ELR (cell line): ENCODE results near the gene PINK1.
A peak's percentile ranks its signal among the peaks of the same experiment; 100 is the strongest.

ENCODE experiments used
- DNase-seq: peaks from one replicate; pipeline ENCODE4 v3.0.0-alpha.2; 2015; ENCODE audit warnings: low read depth

PINK1 gene

DNA sequence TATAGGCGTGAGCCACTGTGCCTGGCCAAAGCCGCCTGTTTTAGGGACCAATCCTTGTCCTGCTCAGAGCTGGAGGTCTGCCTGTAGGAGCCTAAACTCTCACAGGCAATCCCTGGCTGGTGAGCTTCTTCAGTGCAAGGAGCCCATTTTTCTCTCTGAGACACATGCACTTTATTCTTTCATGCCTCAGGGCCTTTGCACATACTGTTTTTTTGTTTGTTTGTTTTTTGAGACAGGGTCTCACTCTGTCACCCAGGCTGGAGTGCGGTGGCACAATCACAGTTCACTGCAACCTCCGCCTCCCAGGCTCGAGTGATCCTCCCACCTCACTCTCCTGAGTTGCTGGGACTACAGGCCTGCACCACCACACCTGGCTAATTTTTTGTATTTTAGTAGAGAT is 21.6 kb upstream of the PINK1 start:
- no peak for DNase-seq

DNA sequence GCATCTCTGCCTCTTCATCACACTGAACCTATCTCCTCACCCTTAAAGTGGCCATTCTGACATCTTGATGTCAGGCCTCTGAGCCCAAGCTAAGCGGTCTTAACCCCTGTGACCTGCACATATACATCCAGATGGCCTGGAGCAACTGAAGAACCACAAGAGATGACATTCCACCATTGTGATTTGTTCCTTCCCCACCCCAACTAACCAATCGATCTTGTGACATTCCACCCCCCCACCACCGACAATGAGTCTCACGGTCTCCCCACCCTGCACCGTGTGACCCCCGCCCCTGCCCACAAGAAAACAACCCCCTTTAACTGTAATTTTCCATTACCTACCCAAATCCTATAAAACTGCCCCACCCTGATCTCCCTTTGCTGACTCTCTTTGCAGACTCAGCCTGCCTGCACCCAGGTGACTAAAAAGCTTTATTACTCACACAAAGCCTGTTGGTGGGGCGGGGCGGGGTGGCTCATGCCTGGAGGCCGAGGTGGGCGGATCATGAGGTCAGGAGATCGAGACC is 21.0 kb upstream of the PINK1 start:
- DNase-seq = peak; percentile 87

DNA sequence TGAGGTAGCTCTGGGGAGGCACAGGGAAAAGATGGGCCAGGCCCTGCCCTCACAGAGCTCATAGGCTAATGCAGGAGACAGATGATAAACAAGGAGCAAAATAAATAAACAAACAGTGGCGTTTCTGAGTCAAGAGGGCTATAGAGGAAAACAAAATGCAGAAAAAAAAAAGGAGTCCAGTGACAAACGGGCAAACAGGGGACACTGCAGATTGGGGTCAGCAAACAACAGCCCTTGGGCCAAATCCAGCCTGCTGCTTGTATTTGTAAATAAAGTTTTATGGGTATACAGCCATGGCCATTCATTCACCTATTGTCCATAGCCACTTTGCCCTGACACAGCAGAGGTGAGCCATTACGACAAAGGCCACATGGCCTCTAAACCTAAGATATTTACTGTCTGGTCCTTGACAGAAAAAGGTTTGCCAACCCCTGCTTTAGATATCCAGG is 19.1 kb upstream of the PINK1 start:
- no peak for DNase-seq

DNA sequence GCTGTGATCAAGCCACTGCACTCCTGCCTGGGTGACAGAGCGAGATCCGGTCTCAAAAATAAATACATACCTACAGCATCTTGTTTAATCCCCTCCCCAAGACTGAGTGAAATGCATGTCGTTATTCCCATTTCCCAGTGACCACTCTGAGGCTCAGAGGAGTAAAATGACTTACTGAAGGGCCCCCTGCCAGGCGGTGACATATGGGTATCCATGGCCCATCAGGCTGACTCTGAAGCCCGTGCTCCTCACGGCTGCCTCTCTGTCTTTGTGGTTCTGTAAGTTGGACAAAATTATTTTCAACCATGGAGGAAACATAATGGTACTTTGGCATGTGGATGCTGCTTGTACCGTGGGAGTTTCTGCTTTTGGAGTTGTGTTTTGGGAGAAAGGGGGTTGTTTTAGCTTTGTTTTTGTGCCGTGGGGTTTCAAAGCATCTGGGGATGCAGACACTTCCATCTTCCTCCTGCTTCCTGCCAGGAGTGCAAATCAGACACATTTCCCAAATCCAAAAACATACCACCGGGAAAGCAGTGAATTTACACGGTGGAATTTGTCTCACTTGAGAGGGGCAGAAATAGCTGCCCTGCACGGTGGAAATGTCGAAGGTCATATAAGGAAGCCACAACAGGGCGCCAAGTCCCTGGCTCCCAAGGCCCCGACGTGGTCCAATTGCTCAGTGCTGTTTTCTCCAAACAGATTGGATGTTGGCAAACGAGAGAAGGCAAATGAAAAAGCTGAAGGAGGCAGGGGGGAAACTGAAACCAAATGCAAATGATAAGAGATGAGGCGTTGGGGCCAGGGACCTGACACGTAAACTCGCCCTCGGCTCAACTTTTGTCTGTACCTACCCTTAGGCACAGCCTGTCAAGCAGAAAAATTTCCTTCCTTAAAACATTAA is 17.1 kb upstream of the PINK1 start:
- DNase-seq = peak; percentile 21

DNA sequence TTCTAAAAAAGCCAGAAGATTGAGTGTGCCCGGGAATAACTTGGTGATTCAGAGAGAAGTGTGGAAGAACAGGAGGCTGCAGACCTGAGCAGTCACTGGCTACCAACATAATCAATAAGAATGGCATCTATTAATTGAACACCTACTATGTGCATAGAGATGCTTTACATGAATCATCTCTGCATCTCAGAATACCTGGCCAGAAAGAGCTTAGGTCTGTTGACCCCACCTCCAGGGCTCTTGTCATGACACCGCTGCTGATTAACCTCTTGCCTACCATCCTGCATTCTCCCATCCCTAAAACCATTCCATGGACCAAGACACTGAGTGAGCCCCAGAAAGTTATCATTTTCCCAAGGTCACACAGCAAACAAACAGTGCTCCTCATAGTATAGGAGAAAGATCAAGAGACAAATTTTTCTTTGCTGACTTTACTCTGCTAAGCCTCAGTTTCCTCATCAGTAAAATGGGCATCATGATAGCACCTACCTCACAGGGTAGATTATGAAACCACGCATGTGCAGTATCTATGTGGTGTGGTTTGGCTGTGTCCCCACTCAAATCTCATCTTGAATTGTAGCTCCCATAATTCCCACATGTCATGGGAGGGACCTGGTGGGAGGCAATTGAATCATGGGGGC is 16.3 kb upstream of the PINK1 start:
- DNase-seq = no peak

DNA sequence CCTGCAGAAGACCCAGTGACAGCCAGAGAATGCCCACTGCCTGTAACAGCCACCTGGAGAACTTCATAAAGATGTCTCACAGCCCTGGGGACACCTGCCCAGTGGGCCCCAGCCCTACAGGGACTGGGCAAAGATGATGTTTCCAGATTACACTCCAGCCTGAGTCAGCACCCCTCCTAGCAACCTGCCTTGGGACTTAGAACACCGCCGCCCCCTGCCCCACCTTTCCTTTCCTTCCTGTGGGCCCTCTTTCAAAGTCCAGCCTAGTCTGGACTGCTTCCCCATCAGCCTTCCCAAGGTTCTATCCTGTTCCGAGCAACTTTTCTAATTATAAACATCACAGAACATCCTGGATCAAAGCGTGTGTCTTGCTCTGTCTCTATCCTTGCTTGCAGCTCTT is 14.7 kb upstream of the PINK1 start:
- DNase-seq = no peak

DNA sequence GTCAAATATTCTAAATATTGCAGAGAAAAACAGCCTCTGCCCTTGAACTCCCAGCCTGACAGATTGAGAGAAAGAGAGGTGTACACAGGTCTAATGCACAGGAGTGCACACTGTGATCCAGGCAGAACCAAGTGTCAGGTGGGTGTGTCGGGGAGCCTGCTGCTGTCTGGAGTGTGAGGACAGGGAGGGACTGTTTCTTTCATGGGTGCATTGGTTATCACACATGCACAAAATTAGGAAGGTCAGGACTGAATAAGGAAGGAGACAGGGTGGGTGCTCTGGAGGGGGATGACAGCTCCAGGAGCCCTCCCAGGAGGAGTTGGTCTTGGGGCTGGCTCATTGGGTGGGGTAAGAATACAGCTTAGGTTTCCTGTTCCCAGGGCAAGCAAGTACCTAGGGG is 13.3 kb upstream of the PINK1 start:
- no peak for DNase-seq

DNA sequence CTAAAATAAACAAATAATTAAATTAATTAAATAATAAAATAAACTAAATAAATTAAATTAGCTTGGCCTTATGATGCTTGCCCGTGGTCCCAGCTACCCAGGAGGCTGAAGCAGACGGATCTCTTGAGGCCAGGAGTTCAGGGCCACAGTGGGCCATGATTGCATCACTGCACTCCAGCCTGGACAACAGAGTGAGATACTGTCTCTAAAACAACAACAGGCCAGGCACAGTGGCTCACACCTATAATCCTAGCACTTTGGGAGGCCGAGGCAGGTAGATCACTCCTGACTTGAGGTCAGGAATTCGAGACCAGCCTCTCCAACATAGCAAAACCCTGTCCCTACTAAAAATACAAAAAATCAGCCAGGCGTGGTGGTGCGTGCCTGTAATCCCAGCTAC is 12.2 kb upstream of the PINK1 start:
- DNase-seq = no peak

DNA sequence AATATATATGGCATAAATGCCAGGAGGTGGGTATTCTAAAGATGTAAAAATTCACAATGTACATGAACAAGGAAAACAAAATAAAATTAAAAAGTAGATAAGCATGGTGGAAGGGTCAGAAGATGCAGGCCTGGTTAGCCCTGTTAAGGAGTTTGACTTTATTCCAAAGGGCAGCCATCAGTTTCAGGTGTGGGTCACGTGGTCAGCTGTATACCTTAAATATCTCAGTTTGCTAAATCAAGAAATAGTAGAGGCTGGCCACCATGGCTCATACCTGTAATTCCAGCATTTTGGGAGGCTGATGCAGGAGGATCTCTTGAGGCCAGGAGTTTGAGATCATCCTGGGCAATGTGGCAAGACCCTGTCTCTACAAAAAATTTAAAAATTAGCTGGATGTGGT is 8.5 kb upstream of the PINK1 start:
- DNase-seq = no peak

DNA sequence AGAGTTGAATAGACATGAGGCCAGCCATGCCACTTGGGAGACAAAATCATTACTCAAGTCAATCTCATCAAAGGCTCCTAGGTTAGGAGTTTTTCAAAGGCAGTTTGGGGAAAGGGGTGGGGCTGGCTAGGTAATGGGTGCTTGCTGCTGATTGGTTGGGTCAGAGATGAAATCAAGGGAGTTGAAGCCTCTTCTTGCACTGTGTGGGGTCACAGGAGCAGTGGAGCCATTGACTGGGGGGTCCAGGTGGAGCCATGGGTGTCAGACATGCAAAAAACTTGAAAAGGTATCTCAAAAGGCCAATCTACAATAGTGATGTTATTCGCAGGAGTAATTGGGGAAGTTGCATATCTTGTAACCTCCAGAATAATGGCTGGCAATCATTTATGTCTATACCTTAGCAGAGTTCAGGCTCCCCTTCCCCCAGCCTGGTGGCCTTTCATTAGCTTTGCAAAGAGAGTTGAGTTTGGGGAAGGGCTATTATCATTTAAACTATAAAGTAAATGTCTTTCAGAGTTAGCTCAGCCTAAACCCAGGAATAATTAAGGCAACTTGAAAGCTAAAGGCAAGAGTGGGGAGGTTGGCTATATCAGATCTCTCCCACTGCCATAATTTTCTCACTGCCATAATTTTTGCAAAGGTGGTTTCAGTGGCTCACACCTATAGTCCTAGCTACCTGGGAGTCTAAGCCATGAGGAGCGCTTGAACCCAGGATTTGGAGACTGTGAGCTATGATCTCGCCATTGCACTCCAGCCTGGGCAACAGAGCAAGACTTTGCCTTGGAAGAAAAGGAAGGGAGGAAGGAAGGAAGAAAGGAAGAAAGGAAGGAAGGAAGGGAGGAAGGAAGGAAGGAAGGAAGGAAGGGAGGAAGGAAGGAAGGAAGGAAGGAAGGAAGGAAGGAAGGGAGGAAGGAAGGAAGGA is 7.8 kb upstream of the PINK1 start:
- DNase-seq = no peak

DNA sequence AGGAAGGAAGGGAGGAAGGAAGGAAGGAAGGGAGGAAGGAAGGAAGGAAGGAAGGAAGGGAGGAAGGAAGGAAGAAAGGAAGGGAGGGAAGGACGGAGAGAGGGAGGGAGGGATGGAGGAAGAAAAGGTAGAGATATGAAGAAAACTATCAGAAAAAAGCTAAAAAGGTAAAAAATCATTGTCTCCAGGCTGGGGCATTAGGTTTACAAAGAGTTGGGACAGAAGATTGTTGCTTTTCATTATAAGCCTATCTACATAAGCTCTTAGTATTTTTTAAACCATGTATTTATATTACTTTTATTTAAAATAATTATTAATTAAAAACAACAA is 7.2 kb upstream of the PINK1 start:
- DNase-seq = no peak

DNA sequence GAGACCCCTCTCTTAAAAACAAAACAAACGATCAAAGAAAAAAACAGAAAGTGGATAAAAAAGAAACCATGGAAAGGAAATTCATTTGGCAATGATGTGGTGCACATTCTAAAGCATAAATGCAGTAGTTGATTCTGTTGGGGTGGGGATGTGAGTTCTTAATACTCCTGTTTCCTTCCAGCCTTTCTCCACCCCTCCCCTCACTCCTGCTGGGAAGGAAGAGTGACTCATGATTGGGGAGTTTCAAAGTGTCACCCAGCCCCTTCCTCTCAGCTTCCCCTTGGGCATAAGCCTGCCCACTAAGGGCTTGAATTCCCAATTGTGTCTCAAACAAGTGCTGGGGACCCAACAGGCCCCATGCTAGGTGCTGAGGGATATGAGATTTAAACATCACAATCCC is 6.7 kb upstream of the PINK1 start:
- DNase-seq = no peak

DNA sequence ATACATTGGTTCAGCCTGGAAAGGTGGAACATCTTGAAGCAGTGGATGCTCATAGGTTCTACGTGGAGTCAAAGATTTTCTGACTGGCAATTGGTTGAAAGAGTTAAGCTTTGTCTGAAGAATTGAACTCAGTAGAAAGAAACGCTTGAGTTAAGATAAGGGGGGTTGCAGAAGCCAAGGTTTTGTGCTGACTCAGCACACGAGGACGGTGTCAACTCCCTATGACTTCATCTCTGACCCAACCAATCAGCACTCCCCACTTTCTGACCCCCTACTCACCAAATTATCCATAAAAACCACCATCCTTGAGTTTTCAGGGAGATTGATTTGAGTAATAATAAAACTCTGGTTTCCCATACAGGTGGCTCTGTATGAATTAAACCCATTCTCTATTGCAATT is 2.5 kb upstream of the PINK1 start:
- DNase-seq = no peak

DNA sequence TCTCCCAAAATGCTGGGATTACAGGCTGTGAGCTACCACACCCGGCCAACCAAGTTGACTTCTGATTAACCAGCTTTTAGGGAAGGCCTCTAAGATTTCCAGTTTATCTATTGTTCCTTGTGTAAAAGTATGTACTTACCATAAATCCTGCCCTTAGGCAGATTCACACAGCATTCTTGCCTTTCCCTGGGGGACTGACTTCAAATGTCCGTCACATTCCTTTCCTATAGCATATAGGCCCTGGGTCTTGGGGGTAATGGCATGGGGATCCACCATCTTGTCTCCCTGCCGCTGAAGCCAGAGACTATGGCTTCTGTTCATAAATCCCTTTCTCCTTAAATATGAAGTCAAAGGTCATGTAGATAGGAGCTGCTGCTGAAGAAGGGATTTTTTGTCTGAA is 872 bp upstream of the PINK1 start:
- no peak for DNase-seq

DNA sequence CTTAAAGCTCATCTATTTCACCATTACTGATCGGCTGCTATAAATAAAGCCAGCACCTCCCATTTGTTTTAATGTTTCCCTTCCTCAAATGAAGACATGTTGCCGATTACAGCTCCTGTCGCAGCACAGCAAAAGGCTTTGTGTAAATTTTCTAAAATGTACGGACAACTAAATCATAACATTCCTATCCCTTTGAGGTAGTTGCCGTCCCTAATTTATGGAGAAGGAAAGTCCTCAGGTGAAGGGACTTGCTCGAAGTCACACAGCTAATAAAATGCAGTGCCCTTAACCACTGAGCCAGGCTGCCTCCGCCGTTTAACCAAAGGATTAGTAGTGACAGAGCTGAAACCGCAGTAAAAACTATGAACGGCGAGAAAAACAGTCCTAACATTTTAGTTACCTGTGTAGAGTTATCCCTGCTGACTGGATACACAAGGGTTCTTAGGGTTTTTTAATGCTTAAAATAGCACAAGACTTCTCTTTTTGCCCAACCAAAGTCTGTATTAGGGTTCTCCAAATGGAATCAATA is 871 bp downstream of the PINK1 start:
- peak; percentile 19 for DNase-seq

DNA sequence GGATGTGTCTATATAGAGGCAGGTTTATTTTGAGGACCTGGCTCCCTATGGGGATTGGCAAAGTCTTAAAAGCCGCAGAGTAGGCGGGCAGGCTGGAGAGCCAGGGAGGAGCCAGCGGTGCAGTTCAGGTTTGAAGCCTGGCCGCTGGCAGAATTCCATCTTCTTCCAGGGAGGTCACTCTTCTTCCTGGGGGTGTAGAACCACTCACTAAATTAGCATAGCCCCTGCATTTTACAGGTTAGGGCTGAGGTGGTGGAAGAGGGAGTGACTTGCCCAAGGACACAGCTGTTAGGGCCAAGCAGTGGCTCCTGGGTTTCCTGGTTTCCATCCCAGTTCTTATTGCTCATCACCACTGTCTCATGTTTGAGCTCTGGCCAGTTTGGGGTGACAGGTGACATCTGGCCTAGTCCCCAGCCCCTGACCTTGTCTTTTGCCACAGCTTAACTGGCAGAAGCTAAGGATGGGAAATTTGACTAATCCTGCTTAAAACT is 1.4 kb downstream of the PINK1 start:
- peak; percentile 53 for DNase-seq

DNA sequence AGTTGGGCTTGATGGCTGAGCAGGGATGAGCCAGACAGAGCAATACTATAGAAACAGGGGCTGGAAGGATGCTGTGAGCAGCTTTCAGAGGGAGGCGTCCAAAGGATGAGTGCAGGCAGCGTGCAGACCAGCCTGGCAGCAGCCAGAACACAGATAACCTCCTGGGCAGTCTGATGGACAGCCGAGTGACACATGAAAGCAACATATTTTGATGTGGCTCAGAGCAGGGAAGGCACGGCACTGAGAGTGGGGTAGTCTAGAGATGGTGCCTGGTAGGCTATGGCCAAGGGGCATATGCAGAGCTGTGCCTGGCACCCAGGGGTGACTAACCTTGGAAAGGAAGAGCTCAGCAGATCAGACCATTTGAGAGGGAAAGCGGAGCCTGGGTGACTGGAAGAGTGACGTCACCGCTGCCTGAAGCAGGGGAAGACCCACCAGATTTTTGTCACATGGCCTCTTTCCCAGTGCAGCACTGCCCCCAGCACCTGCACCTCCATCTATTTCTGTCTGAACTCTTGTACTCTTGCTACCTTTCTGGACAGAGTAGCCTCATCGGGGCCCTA is 3.6 kb downstream of the PINK1 start:
- DNase-seq = no peak

DNA sequence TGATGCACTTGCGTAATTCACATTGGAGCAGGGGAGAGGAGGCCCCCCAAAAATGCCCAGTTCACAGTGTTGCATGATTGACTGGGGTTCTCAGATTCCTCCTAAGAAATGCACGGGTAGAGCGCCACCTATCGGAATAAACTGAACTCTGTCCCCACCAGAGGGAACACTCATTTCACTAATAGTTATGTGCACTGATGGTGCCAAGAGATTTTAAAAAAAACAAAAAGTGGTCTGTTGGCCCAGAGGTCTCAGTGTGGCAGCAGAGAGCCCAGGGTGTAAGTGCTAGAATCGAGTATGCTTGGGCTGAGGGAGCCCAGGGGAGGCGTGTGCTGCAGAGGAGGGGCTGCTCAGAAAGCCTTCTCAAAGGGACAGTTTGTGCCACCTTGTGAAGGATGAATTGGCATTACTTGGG is 6.9 kb downstream of the PINK1 start:
- DNase-seq = peak; percentile 64

DNA sequence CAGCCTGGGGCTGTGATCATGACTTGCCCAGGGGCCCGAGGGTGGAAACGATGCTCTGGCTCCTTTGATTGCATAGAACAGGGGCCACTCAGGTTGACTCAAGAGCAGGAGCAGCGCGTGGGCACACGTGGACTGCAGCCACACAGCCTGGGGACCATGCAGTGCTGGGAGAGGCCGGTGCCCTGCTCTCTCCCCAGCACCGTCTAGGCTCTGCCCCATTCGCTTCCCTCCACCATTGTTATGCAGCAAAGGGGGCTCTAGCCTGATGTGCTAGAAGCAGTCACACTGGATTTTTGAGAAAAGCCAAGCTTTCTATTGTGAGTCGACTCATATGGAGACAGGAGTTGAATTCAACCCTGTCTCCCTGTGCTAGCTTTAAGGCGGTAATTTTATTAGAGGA is 8.7 kb downstream of the PINK1 start:
- no peak for DNase-seq

DNA sequence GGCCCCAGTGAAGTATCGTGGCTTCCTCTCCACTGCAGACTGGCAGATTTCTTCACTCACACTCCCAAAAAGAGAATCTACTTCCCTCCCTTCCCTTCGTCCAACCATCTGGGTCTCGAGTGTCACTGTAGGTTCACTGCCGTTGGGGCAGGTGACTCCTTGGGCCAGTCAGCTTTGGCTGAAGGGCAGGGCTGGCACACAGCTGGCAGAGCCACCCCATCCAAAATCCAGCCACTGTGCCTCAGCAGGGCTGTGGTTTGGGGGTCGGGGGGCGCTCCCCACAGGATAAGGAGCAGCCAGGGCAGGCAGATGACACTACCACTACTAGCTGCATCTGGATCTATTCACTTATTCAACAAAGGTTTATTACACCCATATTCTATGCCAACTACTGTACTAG is 9.8 kb downstream of the PINK1 start:
- DNase-seq = no peak

DNA sequence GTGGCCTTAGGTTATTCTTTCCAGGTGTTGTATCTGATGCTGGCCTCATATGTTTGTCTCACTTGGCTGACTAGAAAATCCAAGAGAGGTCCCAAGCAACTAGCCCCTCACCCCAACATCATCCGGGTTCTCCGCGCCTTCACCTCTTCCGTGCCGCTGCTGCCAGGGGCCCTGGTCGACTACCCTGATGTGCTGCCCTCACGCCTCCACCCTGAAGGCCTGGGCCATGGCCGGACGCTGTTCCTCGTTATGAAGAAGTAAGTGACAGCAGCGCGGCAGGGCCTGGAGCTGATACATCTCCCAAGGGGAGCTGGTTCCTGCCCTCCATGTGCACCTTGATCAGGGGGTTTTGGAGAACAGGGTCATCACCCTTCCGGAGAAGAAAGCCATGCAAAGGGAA is 11.2 kb downstream of the PINK1 start:
- no peak for DNase-seq

DNA sequence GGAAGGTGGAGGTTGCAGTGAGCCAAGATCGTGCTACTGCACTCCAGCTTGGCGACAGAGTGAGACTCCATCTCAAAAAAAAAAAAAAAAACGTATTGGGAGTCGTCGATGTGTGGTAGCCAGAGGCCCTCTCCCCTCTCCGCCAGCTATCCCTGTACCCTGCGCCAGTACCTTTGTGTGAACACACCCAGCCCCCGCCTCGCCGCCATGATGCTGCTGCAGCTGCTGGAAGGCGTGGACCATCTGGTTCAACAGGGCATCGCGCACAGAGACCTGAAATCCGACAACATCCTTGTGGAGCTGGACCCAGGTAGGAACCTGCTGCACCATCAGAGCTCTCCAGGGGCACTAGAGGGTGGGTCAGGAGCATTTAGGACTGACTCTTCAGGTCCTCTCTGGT is 12.2 kb downstream of the PINK1 start:
- DNase-seq = no peak
